22Rv1 (cell line): ENCODE measurements around the gene SHISA3.

Source experiments
- H3K27ac ChIP-seq: fragments of 450-650 bp; 2 replicates; pipeline ENCODE4 v1.5.1; 2017
- ZFX ChIP-seq: fragments of 450-650 bp; IDR thresholded peaks from 2 replicates; pipeline ENCODE4 v1.6.1; 2017; ENCODE audit warnings: antibody characterized with exemption, borderline replicate concordance
- TF ChIP-seq, protein P1 (sequence below): fragments of 450-650 bp; IDR thresholded peaks from 2 replicates; pipeline ENCODE4 v1.5.1; 2017; ENCODE audit warnings: mild to moderate bottlenecking

SHISA3 gene

DNA sequence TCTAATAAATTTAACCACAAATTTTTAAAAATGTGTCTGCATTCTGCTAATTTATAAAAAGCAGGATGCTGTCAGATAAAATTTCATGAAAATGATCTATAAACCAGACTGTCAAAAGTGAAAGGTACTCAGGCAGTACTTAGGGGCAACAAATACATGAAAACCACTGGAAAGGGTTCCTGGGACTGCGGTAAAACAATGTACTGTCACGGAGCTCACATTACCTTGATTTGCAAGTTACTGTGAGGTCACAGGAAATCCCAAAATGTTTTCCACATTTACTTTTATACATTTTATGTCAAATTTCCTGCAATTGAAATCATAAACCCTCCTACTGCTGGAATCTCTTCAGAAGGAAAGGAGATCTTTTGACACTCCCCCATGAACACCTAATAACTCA, 45.3 kb downstream of the SHISA3 start:
- no peak for TF ChIP-seq ZFX
- no peak overlapping the region for H3K27ac ChIP-seq

DNA sequence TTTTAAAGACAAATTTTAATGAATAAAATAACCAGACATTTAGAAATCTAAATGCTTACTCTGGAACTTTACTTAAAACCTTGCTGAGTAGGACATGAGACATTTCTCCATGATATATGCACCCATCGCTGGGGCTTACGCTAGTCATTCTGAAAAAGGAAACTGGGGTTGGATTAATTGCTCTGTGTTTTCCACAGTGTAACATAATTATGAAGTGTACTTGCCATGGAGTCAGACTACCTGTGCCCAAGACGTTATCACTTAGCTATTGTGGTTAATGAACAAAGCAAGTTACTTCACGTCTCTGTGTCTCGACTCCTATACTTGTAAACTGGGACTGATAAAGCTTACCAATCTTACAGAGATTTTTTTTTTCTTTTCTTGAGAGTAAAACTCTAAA, 47.8 kb downstream of the SHISA3 start:
- TF ChIP-seq, protein P1, sequence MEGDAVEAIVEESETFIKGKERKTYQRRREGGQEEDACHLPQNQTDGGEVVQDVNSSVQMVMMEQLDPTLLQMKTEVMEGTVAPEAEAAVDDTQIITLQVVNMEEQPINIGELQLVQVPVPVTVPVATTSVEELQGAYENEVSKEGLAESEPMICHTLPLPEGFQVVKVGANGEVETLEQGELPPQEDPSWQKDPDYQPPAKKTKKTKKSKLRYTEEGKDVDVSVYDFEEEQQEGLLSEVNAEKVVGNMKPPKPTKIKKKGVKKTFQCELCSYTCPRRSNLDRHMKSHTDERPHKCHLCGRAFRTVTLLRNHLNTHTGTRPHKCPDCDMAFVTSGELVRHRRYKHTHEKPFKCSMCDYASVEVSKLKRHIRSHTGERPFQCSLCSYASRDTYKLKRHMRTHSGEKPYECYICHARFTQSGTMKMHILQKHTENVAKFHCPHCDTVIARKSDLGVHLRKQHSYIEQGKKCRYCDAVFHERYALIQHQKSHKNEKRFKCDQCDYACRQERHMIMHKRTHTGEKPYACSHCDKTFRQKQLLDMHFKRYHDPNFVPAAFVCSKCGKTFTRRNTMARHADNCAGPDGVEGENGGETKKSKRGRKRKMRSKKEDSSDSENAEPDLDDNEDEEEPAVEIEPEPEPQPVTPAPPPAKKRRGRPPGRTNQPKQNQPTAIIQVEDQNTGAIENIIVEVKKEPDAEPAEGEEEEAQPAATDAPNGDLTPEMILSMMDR, result no peak
- no peak for TF ChIP-seq ZFX
- H3K27ac ChIP-seq, result no peak overlapping the region

DNA sequence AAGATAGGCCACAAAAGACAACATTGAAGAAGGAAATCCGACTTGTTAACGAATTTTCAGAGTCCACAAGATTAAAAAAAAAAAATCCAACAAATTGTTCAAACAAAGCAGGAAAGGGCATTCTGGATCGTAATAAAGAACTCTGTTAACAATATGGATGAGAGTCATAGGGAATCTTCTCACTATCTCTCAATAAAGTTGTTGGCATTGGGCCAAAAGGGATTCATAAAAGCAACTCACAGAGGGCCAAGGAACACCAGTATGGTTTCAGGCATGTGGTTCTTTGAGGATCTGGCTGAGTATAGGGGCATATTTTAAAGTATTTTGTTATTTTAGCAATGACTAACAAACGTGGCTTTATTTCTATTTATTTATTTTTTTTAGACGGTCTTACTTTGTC, 49.5 kb downstream of the SHISA3 start:
- H3K27ac ChIP-seq, result no peak overlapping the region
- TF ChIP-seq, protein P1, result no peak
- no peak for TF ChIP-seq ZFX
